ENCODE measurements around the gene CORO1C. TPM values are rescaled to one million over a fixed set of nuclear protein-coding genes. Genes with fewer than 3 reads are reported as not detected.

Gene CORO1C
- total and polyA plus RNA-seq, 9 of the 15 experiments (the other 6 are each of a cell fraction or from before 2014, with no cell fraction given): 55.2 to 280 (median 150) TPM

- TF ChIP-seq MLLT1 (IDR thresholded peaks at IDR 0.05) (no peak), ZBTB1 (CRISPR knock-in tag; IDR thresholded peaks at IDR 0.05; ENCODE audit: borderline replicate concordance, low read depth) (no peak), PHF20 (IDR thresholded peaks at IDR 0.05; ENCODE audit: partially characterized antibody) (no peak), ZNF764 (CRISPR knock-in tag; IDR thresholded peaks at IDR 0.05; ENCODE audit: low read depth) (no peak), RBM25 (IDR thresholded peaks at IDR 0.05; ENCODE audit: low read depth, low read length, severe bottlenecking) (no peak), PHB (CRISPR knock-in tag; IDR thresholded peaks at IDR 0.05) (no peak), RBBP5 (IDR thresholded peaks at IDR 0.05; ENCODE audit: borderline replicate concordance, insufficient read depth, low read length, poor library complexity, severe bottlenecking) (no peak), ELK1 (CRISPR knock-in tag; IDR thresholded peaks at IDR 0.05) (no peak), ZNF699 (CRISPR knock-in tag; IDR thresholded peaks at IDR 0.05; ENCODE audit: insufficient replicate concordance) (no peak), TFAP4 (CRISPR knock-in tag; IDR thresholded peaks at IDR 0.05; ENCODE audit: borderline replicate concordance) (peak; percentile 13; the same call in 1 of the 2 replicates), RERE (CRISPR knock-in tag; IDR thresholded peaks at IDR 0.05; ENCODE audit: borderline replicate concordance) (no peak), PREB (CRISPR knock-in tag; IDR thresholded peaks at IDR 0.05) (no peak), ZC3H11A (IDR thresholded peaks at IDR 0.05; ENCODE audit: low read depth, low read length) (no peak), SMAD3 (CRISPR knock-in tag; conservative IDR thresholded peaks at IDR 0.05) (no peak), POLR2AphosphoS5 (IDR thresholded peaks at IDR 0.05; ENCODE audit: control insufficient read depth, insufficient read depth, low read depth, low read length) (0 out of 2 replicates have a peak, but pooled peaks have one; percentile 29)
Measured at GRCh38 chr12:108731866-108732461, 646 bp upstream of the CORO1C start (continued).
